PC-9 (cell line): ENCODE results near the gene KIAA0753. TPM values are rescaled to one million over a fixed set of nuclear protein-coding genes. Genes with fewer than 3 reads are reported as not detected.

Experiments
- BruUV-seq: library from RNA; stranded (reverse); fragments of 400-500 nt; replicated peaks from 2 replicates; lab custom pipeline; 2021; lab: Mats Ljungman, UMichigan
- CTCF ChIA-PET: fragments of 300-600 bp; sonication (Branson Sonifier 250); formaldehyde crosslinking; loops from one replicate; lab custom pipeline; 2022; ENCODE audit warnings: antibody characterized with exemption; lab: Charles Lee
- POLR2A ChIA-PET: fragments of 300-600 bp; sonication (Branson Sonifier 250); formaldehyde crosslinking; loops from one replicate; lab custom pipeline; 2022; ENCODE audit warnings: antibody characterized with exemption; ENCODE audit not compliant: unreplicated experiment; lab: Charles Lee
- DNase-seq, 2 experiments: peaks; one replicate each; pipeline versions ENCODE4 v3.0.0 to v3.0.0-alpha.2; 2015 to 2022; ENCODE audit warnings: mixed read lengths in 1 of 2
- H2AFZ ChIP-seq: fragments of 200-600 bp; sonication (generic); 2 replicates; pipeline ENCODE4 v1.8.1; 2017; ENCODE audit warnings: antibody characterized with exemption
- H3F3A ChIP-seq: fragments of 200-600 bp; sonication (generic); 2 replicates; pipeline ENCODE4 v1.8.1; 2017; ENCODE audit warnings: antibody characterized with exemption, mild to moderate bottlenecking, low read depth; ENCODE audit not compliant: insufficient read depth
- H3K27ac ChIP-seq: fragments of 200-600 bp; sonication (generic); 2 replicates; pipeline ENCODE4 v1.6.1; 2016; ENCODE audit warnings: mixed run types
- H3K27me3 ChIP-seq: fragments of 200-600 bp; sonication (generic); 2 replicates; pipeline ENCODE4 v1.6.1; 2016; ENCODE audit warnings: low read depth, mixed run types; ENCODE audit not compliant: insufficient read depth
- H3K36me3 ChIP-seq: fragments of 200-600 bp; sonication (generic); 2 replicates; pipeline ENCODE4 v1.6.1; 2016; ENCODE audit warnings: low read depth, mixed run types
- H3K4me1 ChIP-seq: fragments of 200-600 bp; sonication (generic); replicated peaks from 2 replicates; pipeline ENCODE4 v1.6.1; 2016; ENCODE audit warnings: mixed run types; ENCODE audit not compliant: insufficient read depth
- H3K4me2 ChIP-seq: fragments of 200-600 bp; sonication (generic); 2 replicates; pipeline ENCODE4 v1.6.1; 2017; ENCODE audit warnings: mixed run types
- H3K4me3 ChIP-seq: fragments of 200-600 bp; sonication (generic); 2 replicates; pipeline ENCODE4 v1.6.1; 2016; ENCODE audit warnings: mixed run types
- H3K79me2 ChIP-seq: fragments of 200-600 bp; sonication (generic); 2 replicates; pipeline ENCODE4 v1.6.1; 2017; ENCODE audit warnings: low read depth, mixed run types
- H3K9me2 ChIP-seq: fragments of 200-600 bp; sonication (generic); 2 replicates; pipeline ENCODE4 v1.8.1; 2017; ENCODE audit warnings: mild to moderate bottlenecking; ENCODE audit not compliant: insufficient read depth
- H3K9me3 ChIP-seq: fragments of 200-600 bp; sonication (generic); 2 replicates; pipeline ENCODE4 v1.8.1; 2016; ENCODE audit warnings: low read depth; ENCODE audit not compliant: insufficient read depth
- H4K20me1 ChIP-seq: fragments of 200-600 bp; sonication (generic); 2 replicates; pipeline ENCODE4 v1.8.1; 2017; ENCODE audit not compliant: insufficient read depth
- EZH2 ChIP-seq: fragments of 200-600 bp; sonication (generic); IDR thresholded peaks from 2 replicates; pipeline ENCODE4 v1.8.0; 2017; ENCODE audit warnings: antibody characterized with exemption, low read depth
- intact Hi-C: fragments of 100-400 bp; cut with micrococcal nuclease; formaldehyde crosslinking; loops from one replicate; pipeline ENCODE4 v1.10.0; 2022; ENCODE audit not compliant: unreplicated experiment
- total RNA-seq: library from RNA; stranded (reverse); gene quantifications from 2 replicates; pipeline ENCODE4 v1.2.3, GENCODE V29; 2021
- TF ChIP-seq, protein P1 (sequence below): fragments of 200-600 bp; sonication (generic); conservative IDR thresholded peaks from 2 replicates; pipeline ENCODE4 v1.6.1; 2017; ENCODE audit warnings: mixed run types, antibody characterized with exemption, mild to moderate bottlenecking, moderate library complexity

KIAA0753 gene
- total RNA-seq, 1 experiment from 2014 or later, result 47.0 TPM

DNA sequence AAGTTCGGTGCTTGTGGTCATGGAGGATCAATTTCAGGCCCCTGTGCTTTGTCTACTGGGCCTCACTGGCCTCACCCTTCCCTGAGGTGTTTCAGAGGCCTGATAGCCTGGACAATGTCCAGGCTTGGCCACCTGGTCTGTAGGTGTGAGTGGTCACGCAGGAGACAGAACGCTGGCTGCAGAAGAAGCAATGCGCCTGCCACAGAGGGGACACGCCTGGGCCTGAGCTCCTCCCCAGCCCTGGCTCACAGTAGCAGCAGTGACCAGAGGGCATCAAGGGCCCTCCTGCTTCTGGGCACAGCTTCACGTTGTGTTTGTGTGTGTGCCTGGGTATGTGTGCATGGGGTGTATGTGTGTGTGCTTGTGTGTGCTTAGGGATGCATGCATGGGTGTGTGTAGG lies 82.2 kb downstream of the KIAA0753 start:
- CTCF ChIA-PET, result interaction anchor here (0.5 to 1.5 kb wide), 4 partner anchors 84 to 126 kb away, joined by 3 read pairs; no protein-coding TSS in a partner anchor

DNA sequence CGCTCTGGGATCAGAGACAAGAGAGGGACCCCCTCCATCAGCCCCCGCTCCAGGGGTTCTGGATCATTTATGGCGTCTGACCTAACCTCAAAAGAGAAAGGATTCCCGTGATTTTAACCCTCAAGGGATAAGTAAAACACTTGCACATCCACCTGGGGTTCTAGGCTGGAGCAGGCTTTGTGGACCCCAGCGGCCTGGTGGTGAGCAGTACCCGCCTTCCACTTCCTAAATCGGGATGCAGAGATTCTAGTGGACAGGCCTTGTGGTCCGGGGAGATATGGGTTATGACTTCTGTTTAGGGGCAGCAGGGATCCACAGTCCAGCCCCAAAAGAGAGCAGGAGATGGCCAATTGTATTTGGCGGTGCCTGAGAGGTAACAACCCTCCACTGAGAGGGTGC lies 83.5 kb downstream of the KIAA0753 start:
- POLR2A ChIA-PET, result no interaction called here
- DNase-seq, result no peak
- Histone ChIP-seq H3K4me1 (peaks cover 41% of the 10 kb centered on the region), H3K9me2 (no peaks in the 10 kb centered on the region), H3K36me3 (no peaks in the 10 kb centered on the region), H3K27ac (no peak overlapping the region), H4K20me1 (no peaks in the 10 kb centered on the region), H3K4me3 (peak overlapping the region; percentile 59), H2AFZ (no peak overlapping the region), H3F3A (peaks cover 27% of the 10 kb centered on the region), H3K4me2 (peak overlapping the region; percentile 85), H3K27me3 (no peaks in the 10 kb centered on the region), H3K79me2 (no peaks in the 10 kb centered on the region), H3K9me3 (no peaks in the 10 kb centered on the region)
- CTCF ChIA-PET, result no interaction called here
- intact Hi-C loops, result loop anchor here (2.0 kb wide), 1 partner anchor 52 kb away; no protein-coding TSS in a partner anchor
- TSS peak; percentile 45 for BruUV-seq
- TF ChIP-seq EZH2, result no peak
- TF ChIP-seq, protein P1, sequence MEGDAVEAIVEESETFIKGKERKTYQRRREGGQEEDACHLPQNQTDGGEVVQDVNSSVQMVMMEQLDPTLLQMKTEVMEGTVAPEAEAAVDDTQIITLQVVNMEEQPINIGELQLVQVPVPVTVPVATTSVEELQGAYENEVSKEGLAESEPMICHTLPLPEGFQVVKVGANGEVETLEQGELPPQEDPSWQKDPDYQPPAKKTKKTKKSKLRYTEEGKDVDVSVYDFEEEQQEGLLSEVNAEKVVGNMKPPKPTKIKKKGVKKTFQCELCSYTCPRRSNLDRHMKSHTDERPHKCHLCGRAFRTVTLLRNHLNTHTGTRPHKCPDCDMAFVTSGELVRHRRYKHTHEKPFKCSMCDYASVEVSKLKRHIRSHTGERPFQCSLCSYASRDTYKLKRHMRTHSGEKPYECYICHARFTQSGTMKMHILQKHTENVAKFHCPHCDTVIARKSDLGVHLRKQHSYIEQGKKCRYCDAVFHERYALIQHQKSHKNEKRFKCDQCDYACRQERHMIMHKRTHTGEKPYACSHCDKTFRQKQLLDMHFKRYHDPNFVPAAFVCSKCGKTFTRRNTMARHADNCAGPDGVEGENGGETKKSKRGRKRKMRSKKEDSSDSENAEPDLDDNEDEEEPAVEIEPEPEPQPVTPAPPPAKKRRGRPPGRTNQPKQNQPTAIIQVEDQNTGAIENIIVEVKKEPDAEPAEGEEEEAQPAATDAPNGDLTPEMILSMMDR, result no peak

More for the DNA sequence above, 82.2 kb downstream of the KIAA0753 start:
- no peak overlapping the region for H3K4me3 ChIP-seq
- H3F3A ChIP-seq, result peaks cover 22% of the 10 kb centered on the region
- BruUV-seq, result no TSS peak
- no peaks in the 10 kb centered on the region for H3K27me3 ChIP-seq
- no peaks in the 10 kb centered on the region for H3K36me3 ChIP-seq
- H4K20me1 ChIP-seq, result no peaks in the 10 kb centered on the region
- H3K9me2 ChIP-seq, result no peaks in the 10 kb centered on the region
- POLR2A ChIA-PET, result interaction anchor here (0.6 to 0.7 kb wide), 2 partner anchors 51 to 81 kb away, joined by 3 to 7 read pairs; no protein-coding TSS in a partner anchor
- H3K79me2 ChIP-seq, result no peaks in the 10 kb centered on the region
- H3K4me1 ChIP-seq, result peaks cover 29% of the 10 kb centered on the region
- no peaks in the 10 kb centered on the region for H3K9me3 ChIP-seq
- intact Hi-C loops, result loop anchor here (1.0 to 2.0 kb wide), 2 partner anchors 19 to 87 kb away; no protein-coding TSS in a partner anchor
- peak in 1 of 2 experiments; percentile 70 for DNase-seq
- no peak overlapping the region for H3K4me2 ChIP-seq
- TF ChIP-seq, protein P1, result no peak
- TF ChIP-seq EZH2, result no peak
- no peak overlapping the region for H3K27ac ChIP-seq
- no peak overlapping the region for H2AFZ ChIP-seq

DNA sequence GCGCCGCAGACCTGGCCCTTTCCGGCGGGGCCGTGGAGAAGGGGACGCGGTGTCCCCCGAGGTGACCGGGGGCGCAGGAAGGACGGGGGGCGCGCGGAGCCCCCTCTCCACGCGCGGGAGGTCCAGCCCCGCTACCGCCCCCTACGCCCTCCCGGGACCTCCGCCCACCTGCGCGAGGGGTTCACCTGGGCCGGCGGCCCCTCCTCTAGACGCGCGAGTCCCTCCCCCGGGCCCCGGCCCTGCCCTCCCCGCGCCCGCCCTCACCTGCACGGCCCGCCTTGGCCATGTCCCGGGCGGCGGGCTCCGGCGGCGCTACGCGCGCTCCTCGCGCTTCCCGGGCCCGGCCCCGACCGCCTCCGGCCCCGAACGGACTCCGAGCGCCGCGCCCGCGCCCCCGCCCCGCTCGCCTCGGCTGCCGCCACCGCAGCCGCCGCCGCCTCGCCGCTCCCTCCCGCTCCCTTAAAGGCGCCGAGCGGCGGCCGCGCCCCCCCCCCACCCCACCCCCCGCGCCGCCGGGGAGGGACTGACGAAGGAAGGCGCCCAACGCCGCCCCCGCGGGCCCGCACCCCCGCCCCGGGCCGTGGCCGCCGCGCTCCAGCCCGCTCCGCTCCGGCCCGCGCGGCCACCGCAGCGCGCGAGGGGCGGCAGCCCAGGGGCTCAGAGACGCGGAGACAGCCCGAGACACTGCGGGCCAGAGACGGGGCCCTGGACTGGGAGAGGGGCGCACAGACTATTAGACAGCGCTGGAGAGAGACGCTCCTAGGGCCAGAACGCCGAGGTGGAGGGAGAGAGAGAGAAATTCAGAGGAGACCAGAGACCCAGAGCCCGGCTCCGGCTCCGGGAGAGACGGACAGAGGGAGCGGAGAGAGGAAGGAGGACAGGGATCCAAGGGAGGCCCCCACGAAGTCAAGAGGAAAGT lies 84.1 kb downstream of the KIAA0753 start, which contains the start of gene PITPNM3:
PITPNM3 (minus strand) TSS at position 435 of the 919 bp plus-strand sequence; CDS start at position 286, 149 bp downstream.
- intact Hi-C loops, result loop anchor here (2.0 kb wide), 1 partner anchor 52 kb away; no protein-coding TSS in a partner anchor
- no TSS peak for BruUV-seq
- peak within 1 kb of the TSS; percentile 86 for H2AFZ ChIP-seq
- H3K4me2 ChIP-seq, result peak within 1 kb of the TSS; percentile 98
- DNase-seq, result peak in 1 of 2 experiments; percentile 67
- peaks cover 34% of the 10 kb centered on the region for H3F3A ChIP-seq
- H3K4me3 ChIP-seq, result peak within 1 kb of the TSS; percentile 69
- ChIA-PET POLR2A (interaction anchor here (0.6 to 0.7 kb wide), 2 partner anchors 10 to 83 kb away, joined by 3 read pairs; no protein-coding TSS in a partner anchor), CTCF (no interaction called here)
- peaks cover 47% of the 10 kb centered on the region for H3K4me1 ChIP-seq
- H3K36me3 ChIP-seq, result no peaks in the 10 kb centered on the region
- no peak within 1 kb of the TSS for H3K27ac ChIP-seq
- H3K9me2 ChIP-seq, result no peaks in the 10 kb centered on the region
- TF ChIP-seq EZH2, result no peak
- TF ChIP-seq, protein P1, result no peak
- no peaks in the 10 kb centered on the region for H3K27me3 ChIP-seq
- H3K79me2 ChIP-seq, result no peaks in the 10 kb centered on the region
- no peaks in the 10 kb centered on the region for H4K20me1 ChIP-seq
- H3K9me3 ChIP-seq, result no peaks in the 10 kb centered on the region
